HepG2 (cell line): ENCODE measurements around the gene USP32. TPM values are rescaled to one million over a fixed set of nuclear protein-coding genes. Genes with fewer than 3 reads are reported as not detected.

Source experiments
- AFF4 ChIP-seq: sonication (generic); formaldehyde crosslinking; IDR thresholded peaks from 2 replicates; pipeline ENCODE4 v1.4.0; 2020; ENCODE audit warnings: missing genetic modification reagents
- CHD2 ChIP-seq: IDR thresholded peaks from 2 replicates; pipeline ENCODE4 v1.6.1; 2011; ENCODE audit warnings: low read depth, low read length, improper control_type of control experiment
- FIP1L1 ChIP-seq: fragments of 200-400 bp; formaldehyde crosslinking; IDR thresholded peaks from 2 replicates; pipeline ENCODE4 v1.6.1; 2018; ENCODE audit warnings: low read depth, mild to moderate bottlenecking, low read length, moderate library complexity, borderline replicate concordance; ENCODE audit not compliant: insufficient read depth
- FUBP1 ChIP-seq: sonication (generic); formaldehyde crosslinking; IDR thresholded peaks from 2 replicates; pipeline ENCODE4 v1.5.1; 2020; ENCODE audit warnings: missing genetic modification reagents, mild to moderate bottlenecking, borderline replicate concordance
- KDM6A ChIP-seq: IDR thresholded peaks from 2 replicates; pipeline ENCODE4 v1.6.1; 2016; ENCODE audit warnings: low read depth
- MYC ChIP-seq: sonication (generic); formaldehyde crosslinking; IDR thresholded peaks from 2 replicates; pipeline ENCODE4 v1.9.0; 2021; ENCODE audit warnings: missing genetic modification reagents, borderline replicate concordance
- PCBP1 ChIP-seq: fragments of 200-400 bp; formaldehyde crosslinking; IDR thresholded peaks from 2 replicates; pipeline ENCODE4 v1.6.1; 2017; ENCODE audit warnings: mild to moderate bottlenecking, low read depth, low read length, borderline replicate concordance
- POLR2AphosphoS2 ChIP-seq: IDR thresholded peaks from 2 replicates; pipeline ENCODE4 v1.6.1; 2011; ENCODE audit warnings: low read depth, low read length, improper control_type of control experiment
- PRPF4 ChIP-seq: fragments of 200-400 bp; formaldehyde crosslinking; IDR thresholded peaks from 2 replicates; pipeline ENCODE4 v1.6.1; 2016; ENCODE audit warnings: low read length, low read depth; ENCODE audit not compliant: poor library complexity, severe bottlenecking
- REPIN1 ChIP-seq: sonication (generic); formaldehyde crosslinking; IDR thresholded peaks from 2 replicates; pipeline ENCODE4 v1.8.0; 2022; ENCODE audit warnings: missing genetic modification reagents, low read depth, mild to moderate bottlenecking, borderline replicate concordance
- SUZ12 ChIP-seq: fragments of 150-350 bp; IDR thresholded peaks from 2 replicates; pipeline ENCODE4 v1.6.1; 2014; ENCODE audit warnings: low read depth, low read length
- TAF1 ChIP-seq: sonication (generic); formaldehyde crosslinking; IDR thresholded peaks from 2 replicates; pipeline ENCODE4 v1.4.0; 2020; ENCODE audit warnings: missing genetic modification reagents
- THAP11 ChIP-seq: IDR thresholded peaks from 2 replicates; pipeline ENCODE4 v1.6.1; 2016; ENCODE audit warnings: missing biosample characterization, missing genetic modification reagents
- ZFP36L1 ChIP-seq: sonication (generic); formaldehyde crosslinking; IDR thresholded peaks from 2 replicates; pipeline ENCODE4 v1.8.0; 2022; ENCODE audit warnings: mild to moderate bottlenecking, missing genetic modification reagents, moderate library complexity
- ZFP37 ChIP-seq: sonication (generic); formaldehyde crosslinking; IDR thresholded peaks from 2 replicates; pipeline ENCODE4 v1.4.0; 2020; ENCODE audit warnings: missing genetic modification reagents, borderline replicate concordance
- ZNF224 ChIP-seq: sonication (generic); formaldehyde crosslinking; IDR thresholded peaks from 2 replicates; pipeline ENCODE4 v1.5.0; 2020; ENCODE audit warnings: mild to moderate bottlenecking, missing genetic modification reagents
- ZNF317 ChIP-seq: sonication (generic); formaldehyde crosslinking; IDR thresholded peaks from 2 replicates; pipeline ENCODE4 v1.5.0; 2020; ENCODE audit warnings: mild to moderate bottlenecking, missing genetic modification reagents
- polyA plus RNA-seq, 8 experiments: library from polyadenylated mRNA; depleted of rRNA in 3 of 8; stranded (reverse) in 7 of 8; unstranded in 1 of 8; fragments of >200 nt; fragmentation: Illumina TruSeq in 4 of 8; extraction: Trizol in 4 of 8; gene quantifications; 2 replicates each; pipeline versions ENCODE4 v1.2.1 to v1.2.3, GENCODE V29; 2011 to 2016; ENCODE audit warnings: low read depth in 4 of 8, missing spikeins in 1 of 8, mixed read lengths in 1 of 8; ENCODE audit not compliant: insufficient read depth in 1 of 8
- total RNA-seq, 5 experiments: library from RNA; depleted of rRNA; stranded (reverse); fragments of >200 nt; fragmentation: Illumina TruSeq; extraction: Trizol; gene quantifications; 2 replicates each; pipeline ENCODE4 v1.2.3, GENCODE V29; 2016; ENCODE audit warnings: low read depth in 1 of 5
- TF ChIP-seq, protein P1 (sequence below): IDR thresholded peaks from 2 replicates; pipeline ENCODE4 v1.6.1; 2016
- TF ChIP-seq, protein P2 (sequence below): sonication (generic); formaldehyde crosslinking; IDR thresholded peaks from 2 replicates; pipeline ENCODE4 v1.5.1; 2020; ENCODE audit warnings: missing genetic modification reagents, mild to moderate bottlenecking, borderline replicate concordance
- TF ChIP-seq, protein P3 (sequence below): sonication (generic); formaldehyde crosslinking; IDR thresholded peaks from 2 replicates; pipeline ENCODE4 v1.4.0; 2020; ENCODE audit warnings: mild to moderate bottlenecking, low read depth, missing genetic modification reagents

USP32 gene
- total and polyA plus RNA-seq, 2 of the 13 experiments (the other 11 are each of a cell fraction or from before 2014, with no cell fraction given), result 24.9 to 39.9 TPM

DNA sequence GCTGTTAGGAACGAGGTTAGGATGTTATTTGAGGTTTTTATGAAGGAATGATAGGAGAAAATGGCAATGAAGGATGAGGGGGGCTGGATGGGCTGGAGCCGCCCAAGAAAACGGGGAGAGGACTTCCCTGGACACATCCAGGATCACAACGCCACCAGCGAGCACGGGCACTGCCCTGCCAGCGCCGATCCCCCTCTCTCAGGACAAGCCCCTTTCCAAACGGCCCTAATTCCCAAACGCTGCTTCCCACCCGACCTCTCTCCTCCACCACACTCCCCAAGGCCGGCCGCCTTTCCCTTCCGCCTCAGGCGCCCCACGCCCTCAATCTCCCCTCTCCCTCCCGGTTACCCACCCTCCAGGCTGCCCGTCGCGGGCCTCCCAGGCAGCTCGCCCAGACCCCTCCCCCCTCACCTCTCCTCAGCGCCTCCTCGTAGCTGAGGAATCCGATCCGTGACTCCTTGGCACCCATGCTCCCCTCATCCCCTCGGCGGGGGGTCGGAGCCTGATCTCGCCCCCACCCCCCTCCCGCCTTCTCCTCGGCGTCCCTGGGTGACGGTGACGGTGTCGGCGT lies 377 bp downstream of the USP32 start (continued):
- peak; percentile 12; the same call in 1 of the 2 replicates for TF ChIP-seq CHD2
- TF ChIP-seq REPIN1 (CRISPR knock-in tag), result no peak
- TF ChIP-seq AFF4 (CRISPR knock-in tag), result peak; percentile 34; the same call in 1 of the 2 replicates
- TF ChIP-seq, protein P1, sequence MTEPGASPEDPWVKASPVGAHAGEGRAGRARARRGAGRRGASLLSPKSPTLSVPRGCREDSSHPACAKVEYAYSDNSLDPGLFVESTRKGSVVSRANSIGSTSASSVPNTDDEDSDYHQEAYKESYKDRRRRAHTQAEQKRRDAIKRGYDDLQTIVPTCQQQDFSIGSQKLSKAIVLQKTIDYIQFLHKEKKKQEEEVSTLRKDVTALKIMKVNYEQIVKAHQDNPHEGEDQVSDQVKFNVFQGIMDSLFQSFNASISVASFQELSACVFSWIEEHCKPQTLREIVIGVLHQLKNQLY (CRISPR knock-in tag), result no peak
- TF ChIP-seq ZFP37, result no peak
- TF ChIP-seq POLR2AphosphoS2, result no peak
- TF ChIP-seq ZNF224 (CRISPR knock-in tag), result 0 out of 2 replicates have a peak, but pooled peaks have one; percentile 10
- 0 out of 2 replicates have a peak, but pooled peaks have one; percentile 11 for TF ChIP-seq THAP11 (CRISPR knock-in tag)
- no peak; the same call in 1 of the 2 replicates for TF ChIP-seq MYC
- peak; percentile 95 for TF ChIP-seq PCBP1
- TF ChIP-seq TAF1, result peak; percentile 61
- TF ChIP-seq, protein P2, sequence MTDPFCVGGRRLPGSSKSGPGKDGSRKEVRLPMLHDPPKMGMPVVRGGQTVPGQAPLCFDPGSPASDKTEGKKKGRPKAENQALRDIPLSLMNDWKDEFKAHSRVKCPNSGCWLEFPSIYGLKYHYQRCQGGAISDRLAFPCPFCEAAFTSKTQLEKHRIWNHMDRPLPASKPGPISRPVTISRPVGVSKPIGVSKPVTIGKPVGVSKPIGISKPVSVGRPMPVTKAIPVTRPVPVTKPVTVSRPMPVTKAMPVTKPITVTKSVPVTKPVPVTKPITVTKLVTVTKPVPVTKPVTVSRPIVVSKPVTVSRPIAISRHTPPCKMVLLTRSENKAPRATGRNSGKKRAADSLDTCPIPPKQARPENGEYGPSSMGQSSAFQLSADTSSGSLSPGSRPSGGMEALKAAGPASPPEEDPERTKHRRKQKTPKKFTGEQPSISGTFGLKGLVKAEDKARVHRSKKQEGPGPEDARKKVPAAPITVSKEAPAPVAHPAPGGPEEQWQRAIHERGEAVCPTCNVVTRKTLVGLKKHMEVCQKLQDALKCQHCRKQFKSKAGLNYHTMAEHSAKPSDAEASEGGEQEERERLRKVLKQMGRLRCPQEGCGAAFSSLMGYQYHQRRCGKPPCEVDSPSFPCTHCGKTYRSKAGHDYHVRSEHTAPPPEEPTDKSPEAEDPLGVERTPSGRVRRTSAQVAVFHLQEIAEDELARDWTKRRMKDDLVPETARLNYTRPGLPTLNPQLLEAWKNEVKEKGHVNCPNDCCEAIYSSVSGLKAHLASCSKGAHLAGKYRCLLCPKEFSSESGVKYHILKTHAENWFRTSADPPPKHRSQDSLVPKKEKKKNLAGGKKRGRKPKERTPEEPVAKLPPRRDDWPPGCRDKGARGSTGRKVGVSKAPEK (CRISPR knock-in tag), result no peak
- TF ChIP-seq, protein P3, sequence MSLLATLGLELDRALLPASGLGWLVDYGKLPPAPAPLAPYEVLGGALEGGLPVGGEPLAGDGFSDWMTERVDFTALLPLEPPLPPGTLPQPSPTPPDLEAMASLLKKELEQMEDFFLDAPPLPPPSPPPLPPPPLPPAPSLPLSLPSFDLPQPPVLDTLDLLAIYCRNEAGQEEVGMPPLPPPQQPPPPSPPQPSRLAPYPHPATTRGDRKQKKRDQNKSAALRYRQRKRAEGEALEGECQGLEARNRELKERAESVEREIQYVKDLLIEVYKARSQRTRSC, result 0 out of 2 replicates have a peak, but pooled peaks have one; percentile 73
- no peak for TF ChIP-seq FUBP1 (CRISPR knock-in tag)
- TF ChIP-seq ZFP36L1 (CRISPR knock-in tag), result no peak
- TF ChIP-seq ZNF317 (CRISPR knock-in tag), result no peak
- TF ChIP-seq KDM6A, result no peak
- TF ChIP-seq SUZ12, result no peak
- TF ChIP-seq FIP1L1, result no peak
- no peak for TF ChIP-seq PRPF4
